Spleen (tissue), 11 donors: Measurements from ENCODE around the gene CELA1. TPM values are rescaled to one million over a fixed set of nuclear protein-coding genes. Genes with fewer than 3 reads are reported as not detected.

Experiments used
- DNase-seq: peaks from one replicate; pipeline ENCODE4 v3.0.0-alpha.2; 2020
- H3K27ac ChIP-seq, 8 donors: fragments of 200-600 bp; sonication (generic) in 7 of 8; 1 replicate in 4 of 8; 2 replicates in 4 of 8; pipeline versions ENCODE4 v1.5.0 to v1.8.0; 2016 to 2021; ENCODE audit warnings: inconsistent platforms in 4 of 8, mild to moderate bottlenecking in 4 of 8, moderate library complexity in 1 of 8
- H3K27me3 ChIP-seq, 7 donors: fragments of 200-600 bp; sonication (generic) in 6 of 7; replicated peaks in 1 of 7; 1 replicate in 4 of 7; 2 replicates in 3 of 7; pipeline versions ENCODE4 v1.5.0 to v1.8.0; 2016 to 2021; ENCODE audit warnings: inconsistent platforms in 3 of 7, mild to moderate bottlenecking in 1 of 7
- H3K36me3 ChIP-seq, 6 donors: fragments of 200-600 bp; sonication (generic) in 5 of 6; 1 replicate in 4 of 6; 2 replicates in 2 of 6; pipeline versions ENCODE4 v1.5.0 to v1.8.0; 2016 to 2021; ENCODE audit warnings: inconsistent platforms in 2 of 6
- H3K4me1 ChIP-seq, 6 donors: fragments of 200-600 bp; sonication (generic) in 5 of 6; 1 replicate in 3 of 6; 2 replicates in 3 of 6; pipeline versions ENCODE4 v1.5.0 to v1.8.0; 2016 to 2021; ENCODE audit warnings: inconsistent platforms in 3 of 6
- H3K4me3 ChIP-seq, 8 donors: fragments of 200-600 bp; sonication (generic) in 7 of 8; 1 replicate in 4 of 8; 2 replicates in 4 of 8; pipeline versions ENCODE4 v1.5.0 to v1.8.0; 2016 to 2021; ENCODE audit warnings: inconsistent platforms in 4 of 8, mild to moderate bottlenecking in 4 of 8, moderate library complexity in 2 of 8
- H3K9me3 ChIP-seq, 8 donors: fragments of 200-600 bp; sonication (generic) in 7 of 8; 1 replicate in 4 of 8; 2 replicates in 4 of 8; pipeline versions ENCODE4 v1.5.0 to v1.8.0; 2016 to 2021; ENCODE audit warnings: inconsistent platforms in 4 of 8
- POLR2A ChIP-seq, 3 donors: fragments of 450-650 bp; IDR thresholded peaks; one replicate each; pipeline ENCODE4 v1.5.1; 2017; ENCODE audit warnings: antibody characterized with exemption in 3 of 3, mild to moderate bottlenecking in 1 of 3
- POLR2AphosphoS5 ChIP-seq, 3 donors: sonication (generic); formaldehyde crosslinking; IDR thresholded peaks; one replicate each; pipeline ENCODE4 v1.5.1; 2017; ENCODE audit warnings: antibody characterized with exemption in 3 of 3
- WGBS, 5 donors: extraction: QIAGEN DNeasy Blood & Tissue Kit in 3 of 5; methylation state at CpG; one replicate each; pipeline versions ENCODE4 v1.1.5 to v1.1.7; 2013 to 2018; 5-methylcytosine and 5-hydroxymethylcytosine counted together
- intact Hi-C: fragments of 100-400 bp; cut with DNase I; formaldehyde crosslinking; loops from one replicate; pipeline ENCODE4 v1.15.0; 2023; ENCODE audit warnings: low total_unique reads
- polyA plus RNA-seq, 3 donors: library from polyadenylated mRNA; stranded (reverse); fragments of 200-250 nt; gene quantifications; one replicate each; pipeline ENCODE4 v1.2.1, GENCODE V29; 2013
- total RNA-seq, 7 donors: library from RNA; depleted of rRNA in 3 of 7; stranded (reverse); fragments of >200 nt in 3 of 7; fragmentation: NEBNext Ultra II Directional in 4 of 7; extraction: Animal tissue kit (Norgen Biotek cat#: 25700) in 4 of 7; gene quantifications; one replicate each; pipeline versions ENCODE4 v1.1.0 to v1.2.1, GENCODE V29; 2016 to 2021
- TF ChIP-seq, protein P1 (sequence below), 11 experiments: fragments of 200-600 bp in 7 of 11; fragments of 450-650 bp in 4 of 11; sonication (generic) in 4 of 11; IDR thresholded peaks in 8 of 11; conservative IDR thresholded peaks in 3 of 11; 1 replicate in 7 of 11; 2 replicates in 4 of 11; pipeline versions ENCODE4 v1.4.0 to v1.8.0; 2016 to 2021; ENCODE audit warnings: antibody characterized with exemption in 11 of 11, inconsistent platforms in 4 of 11, mild to moderate bottlenecking in 1 of 11
- donor health status: healthy with polysubstance abuse.
- donor health status: DM: no; HTN: no; CAD: no; lungs with moderate emphysema.
- donor health status: DM: no; HTN: no; CAD: no.
- donor health status: Bipolar disorder and iron deficiency.
- donor health status: healthy.
- donor health status: DM: no; HTN: no; CAD: no.
- donor health status: DM: yes; HTN: yes; CAD: no.

The CELA1 gene
- total and polyA plus RNA-seq, 10 donors, result 0.21 TPM; not detected in 9

DNA sequence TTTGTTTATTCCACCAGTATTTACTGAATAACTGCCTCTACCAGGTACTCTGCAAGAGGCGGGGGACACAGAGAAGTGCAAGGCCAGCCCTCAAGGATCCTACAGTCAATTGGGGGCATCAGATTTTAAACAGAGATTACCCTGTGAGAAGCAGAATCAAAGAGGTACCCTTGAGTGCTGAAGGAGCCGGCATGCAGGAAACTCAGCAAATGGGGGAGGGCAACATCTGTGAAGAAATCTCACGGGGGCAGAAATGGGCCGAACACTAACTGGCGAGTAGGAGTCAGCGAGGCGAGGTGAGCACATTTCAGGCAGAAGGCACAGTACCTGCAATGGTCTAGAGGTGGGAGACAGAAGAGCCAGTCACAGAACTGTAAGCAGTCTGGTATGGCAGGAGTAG lies 35.7 kb upstream of the CELA1 start:
- peaks cover 0 to 43% (median 18%) of the 10 kb centered on the region in 6 donors for H3K4me1 ChIP-seq
- H3K4me3 ChIP-seq, result no peak overlapping the region
- no peak for DNase-seq
- no peaks in the 10 kb centered on the region for H3K9me3 ChIP-seq
- TF ChIP-seq, protein P1, sequence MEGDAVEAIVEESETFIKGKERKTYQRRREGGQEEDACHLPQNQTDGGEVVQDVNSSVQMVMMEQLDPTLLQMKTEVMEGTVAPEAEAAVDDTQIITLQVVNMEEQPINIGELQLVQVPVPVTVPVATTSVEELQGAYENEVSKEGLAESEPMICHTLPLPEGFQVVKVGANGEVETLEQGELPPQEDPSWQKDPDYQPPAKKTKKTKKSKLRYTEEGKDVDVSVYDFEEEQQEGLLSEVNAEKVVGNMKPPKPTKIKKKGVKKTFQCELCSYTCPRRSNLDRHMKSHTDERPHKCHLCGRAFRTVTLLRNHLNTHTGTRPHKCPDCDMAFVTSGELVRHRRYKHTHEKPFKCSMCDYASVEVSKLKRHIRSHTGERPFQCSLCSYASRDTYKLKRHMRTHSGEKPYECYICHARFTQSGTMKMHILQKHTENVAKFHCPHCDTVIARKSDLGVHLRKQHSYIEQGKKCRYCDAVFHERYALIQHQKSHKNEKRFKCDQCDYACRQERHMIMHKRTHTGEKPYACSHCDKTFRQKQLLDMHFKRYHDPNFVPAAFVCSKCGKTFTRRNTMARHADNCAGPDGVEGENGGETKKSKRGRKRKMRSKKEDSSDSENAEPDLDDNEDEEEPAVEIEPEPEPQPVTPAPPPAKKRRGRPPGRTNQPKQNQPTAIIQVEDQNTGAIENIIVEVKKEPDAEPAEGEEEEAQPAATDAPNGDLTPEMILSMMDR (IDR thresholded peaks at IDR 0.05 in 8 of 11, conservative IDR thresholded peaks at IDR 0.05 in 3 of 11), result no peak
- no peak for TF ChIP-seq POLR2A (IDR thresholded peaks at IDR 0.05)
- H3K27me3 ChIP-seq, result peaks cover 0 to 3% (median 0%) of the 10 kb centered on the region in 7 donors
- H3K27ac ChIP-seq, result no peak overlapping the region
- intact Hi-C loops, result no loop called here
- H3K36me3 ChIP-seq, result peaks cover 0 to 72% (median 11%) of the 10 kb centered on the region in 6 donors
- 58 to 83% (median 79%) methylated on average over 7 of the region's 7 CpGs for WGBS, 5 donors

DNA sequence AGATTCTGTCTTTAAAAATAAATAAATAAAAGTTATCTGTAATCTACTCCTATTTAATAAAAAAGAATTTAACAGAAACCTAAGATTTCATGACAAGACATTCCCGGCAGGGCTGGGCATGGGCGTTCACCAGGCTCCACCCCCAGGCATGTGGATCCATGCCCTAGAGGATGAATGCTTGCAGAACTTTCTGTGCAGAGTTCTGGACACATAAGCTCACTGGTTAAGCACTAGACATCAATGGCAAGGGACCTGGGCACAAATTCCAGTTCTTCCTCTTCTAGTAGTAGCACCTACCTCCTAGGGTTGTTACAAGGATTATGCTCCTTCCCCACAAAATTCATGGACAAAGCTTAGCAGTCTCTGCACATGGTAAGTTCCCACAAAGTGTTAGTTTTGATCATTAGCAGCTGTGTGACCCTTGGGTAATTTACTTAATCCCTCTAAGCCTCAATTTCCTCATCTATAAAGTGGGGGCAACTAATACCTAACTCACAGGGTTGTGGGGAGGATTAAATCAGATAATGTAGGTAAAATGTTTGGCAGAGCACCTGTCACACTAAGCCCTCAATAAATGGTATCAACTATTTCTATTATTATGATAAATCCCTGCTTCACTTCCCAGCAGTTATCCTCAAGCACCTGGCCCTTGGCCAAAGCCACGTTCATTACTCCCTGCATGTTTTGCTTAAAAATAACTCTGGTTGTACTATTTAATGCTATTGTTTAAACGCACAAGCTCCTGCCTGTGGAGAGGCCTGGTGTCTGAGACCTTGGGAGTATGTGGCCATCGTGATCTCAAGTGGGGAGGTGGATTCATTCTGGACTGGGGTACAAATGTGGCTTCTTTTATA lies 35.0 kb upstream of the CELA1 start:
- 59 to 83% (median 68%) methylated on average over 5 of the region's 5 CpGs for WGBS, 5 donors
- intact Hi-C loops, result no loop called here

DNA sequence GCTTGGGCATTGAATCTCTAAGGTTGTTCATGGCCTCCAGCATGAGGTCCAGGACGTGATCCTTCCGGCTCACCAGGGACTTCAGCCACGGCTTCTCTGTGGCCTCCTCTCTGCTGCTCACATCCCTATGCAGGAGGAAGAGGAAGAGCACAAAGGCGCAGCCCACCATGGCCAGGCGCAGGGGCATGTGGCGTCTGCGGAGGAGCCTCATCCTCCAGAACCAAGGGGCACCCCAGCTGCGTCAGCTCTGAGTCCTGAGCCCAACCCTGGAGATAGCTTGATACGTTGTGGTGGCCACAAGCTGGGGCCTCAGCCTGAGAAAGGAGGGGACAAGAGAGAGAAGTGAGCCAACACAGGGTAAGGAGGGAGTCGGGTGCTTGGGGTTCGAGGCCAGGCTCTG lies 33.1 kb upstream of the CELA1 start:
- no peaks in the 10 kb centered on the region for H3K9me3 ChIP-seq
- TF ChIP-seq POLR2A (IDR thresholded peaks at IDR 0.05) (no peak), POLR2AphosphoS5 (IDR thresholded peaks at IDR 0.05) (no peak)
- TF ChIP-seq, protein P1 (IDR thresholded peaks at IDR 0.05 in 8 of 11, conservative IDR thresholded peaks at IDR 0.05 in 3 of 11), result no peak
- intact Hi-C loops, result no loop called here
- peaks cover 0 to 3% (median 0%) of the 10 kb centered on the region in 7 donors for H3K27me3 ChIP-seq
- DNase-seq, result no peak
- peaks cover 0 to 93% (median 19%) of the 10 kb centered on the region in 6 donors for H3K36me3 ChIP-seq
- no peak overlapping the region for H3K27ac ChIP-seq
- WGBS, 5 donors, result 90 to 96% (median 94%) methylated on average over 8 to 11 of the region's 11 CpGs
- H3K4me3 ChIP-seq, result no peak overlapping the region
- peaks cover 0 to 51% (median 20%) of the 10 kb centered on the region in 6 donors for H3K4me1 ChIP-seq

More for the DNA sequence above, 35.0 kb upstream of the CELA1 start:
- no peak for DNase-seq
- Histone ChIP-seq H3K27me3 (peaks cover 0 to 3% (median 0%) of the 10 kb centered on the region in 7 donors), H3K4me1 (peaks cover 0 to 43% (median 18%) of the 10 kb centered on the region in 6 donors), H3K27ac (no peak overlapping the region), H3K9me3 (no peaks in the 10 kb centered on the region), H3K36me3 (peaks cover 0 to 80% (median 16%) of the 10 kb centered on the region in 6 donors), H3K4me3 (no peak overlapping the region)
- TF ChIP-seq POLR2AphosphoS5 (IDR thresholded peaks at IDR 0.05), result no peak
- TF ChIP-seq, protein P1 (IDR thresholded peaks at IDR 0.05 in 8 of 11, conservative IDR thresholded peaks at IDR 0.05 in 3 of 11), result no peak
- no peak for TF ChIP-seq POLR2A (IDR thresholded peaks at IDR 0.05)

DNA sequence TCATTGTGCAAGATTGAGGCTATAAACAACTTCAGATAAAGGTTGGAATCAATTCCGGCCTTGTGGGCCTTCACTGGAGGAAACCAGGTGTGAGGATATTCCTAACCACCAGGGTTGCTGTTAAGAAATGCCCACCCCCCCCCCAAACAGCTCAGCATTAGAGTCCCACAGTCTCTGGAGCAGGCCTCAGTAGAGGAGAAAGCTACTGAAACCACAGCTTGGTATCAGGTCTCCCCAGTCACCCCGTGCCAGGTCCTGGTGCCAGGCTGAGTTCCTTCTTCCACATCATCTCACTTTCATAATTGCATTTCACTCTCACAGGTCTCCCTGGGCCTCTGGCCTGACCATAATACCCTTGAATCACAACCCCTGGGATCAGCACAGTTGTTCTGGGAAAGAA lies 32.3 kb upstream of the CELA1 start:
- 59 to 72% (median 71%) methylated on average over 2 of the region's 2 CpGs for WGBS, 5 donors
- TF ChIP-seq POLR2A (IDR thresholded peaks at IDR 0.05) (no peak), POLR2AphosphoS5 (IDR thresholded peaks at IDR 0.05) (no peak)
- TF ChIP-seq, protein P1 (IDR thresholded peaks at IDR 0.05 in 8 of 11, conservative IDR thresholded peaks at IDR 0.05 in 3 of 11), result no peak

More for the DNA sequence above, 32.3 kb upstream of the CELA1 start:
- Histone ChIP-seq H3K9me3 (no peaks in the 10 kb centered on the region), H3K27me3 (peaks cover 0 to 3% (median 0%) of the 10 kb centered on the region in 7 donors), H3K4me1 (peaks cover 0 to 55% (median 21%) of the 10 kb centered on the region in 6 donors), H3K36me3 (peaks cover 0 to 97% (median 21%) of the 10 kb centered on the region in 6 donors), H3K4me3 (no peak overlapping the region), H3K27ac (no peak overlapping the region)
- DNase-seq, result no peak
- intact Hi-C loops, result no loop called here
